Small intestine (tissue), 16 donors: ENCODE results near the gene KIF25. TPM values are rescaled to one million over a fixed set of nuclear protein-coding genes. Genes with fewer than 3 reads are reported as not detected.

Experiments used
- DNase-seq, 2 donors: peaks; one replicate each; pipeline versions ENCODE4 v3.0.0 to v3.0.0-alpha.2; 2013
- FAIRE-seq: peaks from 2 replicates; lab custom pipeline; 2012; peaks lifted over from hg19 to GRCh38; lab: Jason Lieb, UNC
- H3K27ac ChIP-seq, 3 donors: one replicate each; pipeline ENCODE4 v1.5.1; 2013; ENCODE audit warnings: low read length in 2 of 3, mild to moderate bottlenecking in 2 of 3, control low read depth in 1 of 3, inconsistent platforms in 1 of 3, low read depth in 1 of 3, moderate library complexity in 1 of 3
- H3K27me3 ChIP-seq, 3 donors: one replicate each; pipeline ENCODE4 v1.6.1; 2013; ENCODE audit warnings: low read length in 3 of 3, inconsistent platforms in 1 of 3; ENCODE audit not compliant: control insufficient read depth in 3 of 3, insufficient read depth in 3 of 3
- H3K36me3 ChIP-seq, 3 donors: one replicate each; pipeline ENCODE4 v1.6.1; 2013; ENCODE audit warnings: low read length in 3 of 3, inconsistent platforms in 1 of 3, low read depth in 1 of 3, mild to moderate bottlenecking in 1 of 3, moderate library complexity in 1 of 3; ENCODE audit not compliant: control insufficient read depth in 3 of 3, insufficient read depth in 2 of 3
- H3K4me1 ChIP-seq, 3 donors: one replicate each; pipeline ENCODE4 v1.6.1; 2013; ENCODE audit warnings: low read length in 2 of 3, inconsistent platforms in 1 of 3, low read depth in 1 of 3, mild to moderate bottlenecking in 1 of 3, moderate library complexity in 1 of 3; ENCODE audit not compliant: control insufficient read depth in 3 of 3, insufficient read depth in 2 of 3
- H3K4me3 ChIP-seq, 3 donors: one replicate each; pipeline ENCODE4 v1.5.1; 2013; ENCODE audit warnings: low read length in 3 of 3, control low read depth in 1 of 3, inconsistent platforms in 1 of 3, low read depth in 1 of 3, mild to moderate bottlenecking in 1 of 3, moderate library complexity in 1 of 3
- H3K9me3 ChIP-seq, 2 donors: one replicate each; pipeline ENCODE4 v1.6.1; 2013; ENCODE audit warnings: low read depth in 1 of 2, low read length in 1 of 2; ENCODE audit not compliant: control insufficient read depth in 2 of 2, insufficient read depth in 1 of 2
- WGBS, 3 donors: extraction: QIAGEN DNeasy Blood & Tissue Kit; methylation state at CpG; one replicate each; pipeline ENCODE4 v1.1.7; 2013; 5-methylcytosine and 5-hydroxymethylcytosine counted together
- long read RNA-seq, 10 donors: transcript quantifications; one replicate each; lab custom pipeline, GENCODE V29; 2026
- polyA plus RNA-seq, 4 donors: library from polyadenylated mRNA; stranded (reverse) in 3 of 4; unstranded in 1 of 4; fragments of 200-250 nt in 3 of 4; fragments of 120-200 nt in 1 of 4; gene quantifications; one replicate each; pipeline versions ENCODE4 v1.2.1 to v1.2.3, GENCODE V29; 2013
- donor health status: healthy with polysubstance abuse.
- donor health status: control.
- donor health status: control.
- donor health status: Bipolar disorder and iron deficiency.
- donor health status: healthy.

Gene KIF25
- under 1 TPM in 2 of 4 donors, not detected in 2; 0.16 to 0.66 TPM for polyA plus RNA-seq
- long read RNA-seq, donor 1 = 0 reads
- long read RNA-seq, donor 2 = 0 reads
- long read RNA-seq, donor 3 = 0 reads
- long read RNA-seq, donor 4 = 0 reads
- long read RNA-seq, donor 5 = 0 reads
- long read RNA-seq, donor 6 = 0 reads
- long read RNA-seq, donor 7 = 0 reads
- long read RNA-seq, donor 8 = 0 reads
- long read RNA-seq, donor 9 = 0 reads
- long read RNA-seq, donor 10 = 0 reads

DNA sequence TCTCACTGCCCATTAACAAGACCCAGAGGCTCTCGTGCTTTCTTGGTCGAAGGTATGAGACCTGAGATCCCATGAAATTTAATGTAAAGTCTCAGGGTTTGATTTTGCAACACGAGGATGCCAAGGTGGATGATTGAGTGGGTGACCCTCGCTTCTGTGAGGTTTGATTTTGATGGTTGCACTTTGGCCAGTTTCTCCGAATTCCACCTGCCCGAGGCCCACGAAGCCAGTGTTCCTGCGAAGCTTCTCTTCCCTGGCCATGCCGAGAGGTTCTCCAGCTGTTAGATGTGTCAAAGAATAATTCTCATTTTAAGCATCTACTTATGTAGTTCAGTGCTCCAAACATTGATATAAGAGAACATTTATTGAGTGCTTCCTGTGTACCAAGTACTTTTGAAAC lies at the start of gene KIF25:
KIF25 (plus strand) TSS at position 30 of the 400 bp plus-strand sequence. CDS start 31,915 bp downstream, outside the sequence.
- DNase-seq (no peak), FAIRE-seq (no peak)
- H3K36me3 ChIP-seq = no peaks in the 10 kb centered on the region
- 56 to 69% (median 65%) methylated on average over 9 of the region's 9 CpGs for WGBS, 3 donors
- H3K4me3 ChIP-seq = no peak within 1 kb of the TSS
- no peaks in the 10 kb centered on the region for H3K4me1 ChIP-seq
- no peaks in the 10 kb centered on the region for H3K9me3 ChIP-seq
- no peaks in the 10 kb centered on the region for H3K27me3 ChIP-seq
- H3K27ac ChIP-seq = no peak within 1 kb of the TSS

- 86 to 95% (median 94%) methylated on average over 1 of the region's 1 CpG for WGBS, 3 donors
- Histone ChIP-seq H3K36me3 (peaks cover 8 to 54% (median 28%) of the 10 kb centered on the region in 3 donors), H3K4me3 (no peak overlapping the region), H3K27me3 (no peaks in the 10 kb centered on the region), H3K4me1 (no peaks in the 10 kb centered on the region), H3K9me3 (no peaks in the 10 kb centered on the region), H3K27ac (no peak overlapping the region)
- DNase-seq (no peak), FAIRE-seq (no peak)
These were observed 49.8 kb upstream of the KIF25 start for GRCh38 chr6:167947716-167948115.

DNA sequence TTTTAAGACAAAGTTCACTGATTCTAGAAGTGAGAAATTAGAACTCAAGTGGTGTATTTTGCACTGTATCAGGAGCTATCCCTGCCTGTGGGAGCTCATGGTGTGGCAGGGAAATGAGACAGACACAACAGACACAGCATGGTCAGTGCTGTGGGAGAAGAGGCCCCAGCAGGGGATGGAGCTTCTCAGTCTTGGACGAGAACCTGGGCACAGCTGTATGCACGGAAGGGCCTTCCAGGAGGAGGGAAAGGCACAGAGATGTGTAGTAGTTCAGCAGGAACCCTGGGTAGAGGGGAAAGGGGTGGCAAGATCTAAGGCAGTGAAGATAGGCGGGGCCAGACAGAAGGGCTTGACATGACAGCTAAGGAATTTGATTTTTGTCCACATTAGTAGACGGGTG lies 48.8 kb upstream of the KIF25 start:
- FAIRE-seq (no peak), DNase-seq (no peak)
- peaks cover 8 to 54% (median 30%) of the 10 kb centered on the region in 3 donors for H3K36me3 ChIP-seq
- H3K4me1 ChIP-seq = no peaks in the 10 kb centered on the region
- no peaks in the 10 kb centered on the region for H3K9me3 ChIP-seq
- H3K4me3 ChIP-seq = no peak overlapping the region
- H3K27me3 ChIP-seq = no peaks in the 10 kb centered on the region
- WGBS, 3 donors = 83 to 93% (median 86%) methylated on average over 4 of the region's 4 CpGs
- H3K27ac ChIP-seq = no peak overlapping the region

- Histone ChIP-seq H3K27me3 (no peaks in the 10 kb centered on the region), H3K4me1 (no peaks in the 10 kb centered on the region), H3K27ac (no peak overlapping the region), H3K4me3 (no peak overlapping the region), H3K36me3 (peaks cover 8 to 50% (median 30%) of the 10 kb centered on the region in 3 donors), H3K9me3 (no peaks in the 10 kb centered on the region)
- WGBS, 3 donors = 78 to 87% (median 85%) methylated on average over 7 of the region's 7 CpGs
- no peak for DNase-seq
- FAIRE-seq = no peak
These were observed 48.3 kb upstream of the KIF25 start for GRCh38 chr6:167949121-167949684.

- no peaks in the 10 kb centered on the region for H3K4me1 ChIP-seq
- peaks cover 8 to 51% (median 30%) of the 10 kb centered on the region in 3 donors for H3K36me3 ChIP-seq
- no peak overlapping the region for H3K27ac ChIP-seq
- no peaks in the 10 kb centered on the region for H3K27me3 ChIP-seq
- H3K9me3 ChIP-seq = no peaks in the 10 kb centered on the region
- DNase-seq (no peak), FAIRE-seq (no peak)
- H3K4me3 ChIP-seq = no peak overlapping the region
- 95 to 98% (median 95%) methylated on average over 29 of the region's 29 CpGs for WGBS, 3 donors
These were observed 45.5 kb upstream of the KIF25 start for GRCh38 chr6:167951781-167952511.

- Histone ChIP-seq H3K4me1 (peaks cover 0 to 2% (median 0%) of the 10 kb centered on the region in 3 donors), H3K36me3 (peaks cover 8 to 56% (median 30%) of the 10 kb centered on the region in 3 donors), H3K9me3 (no peaks in the 10 kb centered on the region), H3K27ac (no peak overlapping the region), H3K4me3 (no peak overlapping the region), H3K27me3 (no peaks in the 10 kb centered on the region)
- FAIRE-seq (no peak), DNase-seq (no peak)
- WGBS, 3 donors = 88 to 89% (median 89%) methylated on average over 1 of the region's 1 CpG
These were observed 45.0 kb upstream of the KIF25 start for GRCh38 chr6:167952512-167952859.

- 86 to 92% (median 91%) methylated on average over 5 of the region's 5 CpGs for WGBS, 3 donors
- Histone ChIP-seq H3K4me3 (no peak overlapping the region), H3K36me3 (peaks cover 6 to 56% (median 29%) of the 10 kb centered on the region in 3 donors), H3K9me3 (no peaks in the 10 kb centered on the region), H3K4me1 (peaks cover 0 to 4% (median 0%) of the 10 kb centered on the region in 3 donors), H3K27ac (no peak overlapping the region), H3K27me3 (no peaks in the 10 kb centered on the region)
- FAIRE-seq (no peak), DNase-seq (no peak)
These were observed 43.9 kb upstream of the KIF25 start for GRCh38 chr6:167953551-167953950.

DNA sequence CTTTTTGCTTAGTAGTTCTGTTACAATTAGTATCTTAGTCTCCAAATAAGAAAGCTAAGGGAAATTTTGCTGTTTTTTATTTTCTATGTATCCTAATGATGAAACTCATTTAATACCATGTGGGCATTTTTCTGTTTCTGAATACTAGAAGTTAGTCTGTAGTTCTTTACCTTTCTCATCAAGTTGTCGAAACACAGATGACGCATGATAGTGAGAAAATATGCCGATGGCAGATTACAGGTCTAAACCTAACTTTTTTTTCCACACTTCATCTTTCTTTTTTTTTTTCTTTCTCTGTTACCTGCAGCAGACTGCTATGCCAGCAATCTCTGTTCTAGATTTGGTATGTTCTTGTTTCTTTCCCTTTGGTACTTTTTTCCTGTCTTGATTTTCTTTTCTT lies 43.3 kb upstream of the KIF25 start:
- no peak overlapping the region for H3K4me3 ChIP-seq
- no peak for DNase-seq
- no peak for FAIRE-seq
- 92 to 98% (median 96%) methylated on average over 3 of the region's 3 CpGs for WGBS, 3 donors
- no peaks in the 10 kb centered on the region for H3K9me3 ChIP-seq
- H3K36me3 ChIP-seq = peaks cover 6 to 51% (median 24%) of the 10 kb centered on the region in 3 donors
- peaks cover 0 to 4% (median 0%) of the 10 kb centered on the region in 3 donors for H3K4me1 ChIP-seq
- no peak overlapping the region for H3K27ac ChIP-seq
- no peaks in the 10 kb centered on the region for H3K27me3 ChIP-seq
